Measurements from ENCODE around the gene RUNX1.

The RUNX1 gene

DNA sequence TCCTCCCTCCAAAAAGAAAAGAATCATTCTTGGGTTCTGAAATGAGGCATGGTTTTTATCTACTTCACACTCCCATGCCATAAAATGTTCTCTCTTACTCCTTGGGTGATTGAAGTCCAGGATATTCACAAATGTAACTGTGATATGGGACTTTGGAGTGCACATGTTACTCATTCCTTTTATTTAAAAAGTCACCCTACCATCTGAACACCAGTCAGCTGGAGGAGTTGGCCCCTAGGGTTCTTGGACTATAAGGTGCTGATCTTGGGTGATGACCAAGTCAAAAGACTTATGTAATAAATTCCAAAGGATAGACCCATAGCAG is 251.9 kb downstream of the RUNX1 start:
- Histone ChIP-seq H3K9ac (ENCODE audit: low read length) (no peak overlapping the region), H3K36me3 (ENCODE audit: control insufficient read depth, insufficient read depth, low read length) (peaks cover 7% of the 10 kb centered on the region), H3K9me3 (ENCODE audit: control insufficient read depth, low read length) (no peaks in the 10 kb centered on the region), H3K4me3 (ENCODE audit: low read length) (no peak overlapping the region), H3K27me3 (ENCODE audit: control insufficient read depth, insufficient read depth, low read length) (no peaks in the 10 kb centered on the region), H3K4me1 (ENCODE audit: control insufficient read depth, insufficient read depth, low read length) (peaks cover 66% of the 10 kb centered on the region)

DNA sequence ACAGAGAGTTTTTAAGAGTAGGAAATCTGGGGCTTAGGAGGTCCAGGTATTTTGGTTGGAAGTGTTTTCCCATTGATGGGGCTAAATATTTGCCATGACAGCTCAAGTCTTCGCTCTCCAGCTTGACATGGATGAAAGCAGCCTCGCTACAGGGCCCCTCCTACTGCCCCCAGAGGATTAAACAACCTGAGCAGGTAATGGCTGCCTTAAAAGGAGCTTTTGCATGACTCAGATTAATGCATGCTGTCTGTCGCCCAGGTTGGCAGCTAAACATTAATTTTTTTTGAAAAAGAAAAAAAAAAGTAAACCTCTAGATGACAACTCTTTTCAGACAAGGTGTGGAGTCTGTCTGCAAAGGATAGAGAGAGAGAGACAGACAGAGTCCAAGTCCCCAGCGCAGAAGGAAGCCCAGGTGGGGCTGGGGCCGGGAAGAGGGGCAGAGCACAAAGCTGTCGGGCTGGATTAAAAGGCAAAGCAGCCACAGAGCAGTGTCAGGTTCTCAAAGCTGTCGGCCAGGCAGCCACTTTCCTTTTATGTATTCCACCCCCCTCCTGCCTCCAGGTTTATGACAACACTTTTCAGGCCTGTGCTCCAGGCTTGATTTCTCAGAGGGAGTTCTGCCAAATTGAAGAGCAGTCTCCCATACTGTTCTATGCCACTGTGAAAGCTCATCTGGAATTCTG is 252.4 kb downstream of the RUNX1 start:
- Histone ChIP-seq H3K4me1 (ENCODE audit: control insufficient read depth, insufficient read depth, low read length) (peaks cover 61% of the 10 kb centered on the region), H3K9ac (ENCODE audit: low read length) (no peak overlapping the region), H3K4me3 (ENCODE audit: low read length) (no peak overlapping the region), H3K36me3 (ENCODE audit: control insufficient read depth, insufficient read depth, low read length) (peaks cover 7% of the 10 kb centered on the region), H3K27me3 (ENCODE audit: control insufficient read depth, insufficient read depth, low read length) (no peaks in the 10 kb centered on the region), H3K9me3 (ENCODE audit: control insufficient read depth, low read length) (no peaks in the 10 kb centered on the region)

DNA sequence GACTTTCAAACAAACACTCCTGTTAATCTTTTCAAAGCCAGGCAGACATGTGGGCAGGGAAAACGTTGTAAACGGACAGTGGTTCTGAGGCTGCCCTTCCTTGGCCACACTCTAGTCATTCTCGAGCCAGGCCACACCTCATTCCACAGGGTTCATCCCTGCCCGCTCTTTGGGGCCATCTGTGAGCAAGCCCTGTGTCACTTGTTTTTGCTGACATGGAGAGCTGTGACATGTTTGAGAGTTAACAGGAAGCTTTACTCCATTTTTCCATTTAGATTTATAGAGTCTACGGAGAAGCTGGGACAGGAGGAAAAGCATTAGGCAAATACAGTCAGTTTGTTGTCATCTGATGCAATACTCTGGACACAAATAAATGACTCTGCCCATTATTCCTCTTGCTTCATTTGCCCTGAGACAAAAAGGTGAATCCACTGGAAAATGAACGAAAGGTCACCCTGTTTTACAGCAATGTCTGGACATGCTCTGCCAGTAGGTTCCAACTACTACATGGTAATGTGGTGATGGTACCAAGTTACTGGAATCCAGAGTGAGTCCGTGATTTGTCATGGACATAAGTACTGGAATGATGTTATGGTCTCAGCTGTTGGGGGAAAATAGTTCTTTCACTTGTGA is 253.4 kb downstream of the RUNX1 start:
- no peak overlapping the region for H3K4me3 ChIP-seq (ENCODE audit: low read length)
- peaks cover 7% of the 10 kb centered on the region for H3K36me3 ChIP-seq (ENCODE audit: control insufficient read depth, insufficient read depth, low read length)
- peaks cover 56% of the 10 kb centered on the region for H3K4me1 ChIP-seq (ENCODE audit: control insufficient read depth, insufficient read depth, low read length)
- no peaks in the 10 kb centered on the region for H3K27me3 ChIP-seq (ENCODE audit: control insufficient read depth, insufficient read depth, low read length)
- peak overlapping the region; percentile 50 for H3K9ac ChIP-seq (ENCODE audit: low read length)
- H3K9me3 ChIP-seq (ENCODE audit: control insufficient read depth, low read length), result no peaks in the 10 kb centered on the region

GRCh38 chr21:34795175-34795547 is 253.9 kb downstream of the RUNX1 start:
- H3K4me3 ChIP-seq (ENCODE audit: low read length), result no peak overlapping the region
- peaks cover 55% of the 10 kb centered on the region for H3K4me1 ChIP-seq (ENCODE audit: control insufficient read depth, insufficient read depth, low read length)
- H3K9me3 ChIP-seq (ENCODE audit: control insufficient read depth, low read length), result no peaks in the 10 kb centered on the region
- H3K27me3 ChIP-seq (ENCODE audit: control insufficient read depth, insufficient read depth, low read length), result no peaks in the 10 kb centered on the region
- H3K36me3 ChIP-seq (ENCODE audit: control insufficient read depth, insufficient read depth, low read length), result peaks cover 7% of the 10 kb centered on the region
- peak overlapping the region; percentile 50 for H3K9ac ChIP-seq (ENCODE audit: low read length)

GRCh38 chr21:34794686-34795085 is 254.4 kb downstream of the RUNX1 start:
- Histone ChIP-seq H3K27me3 (ENCODE audit: control insufficient read depth, insufficient read depth, low read length) (no peaks in the 10 kb centered on the region), H3K9me3 (ENCODE audit: control insufficient read depth, low read length) (no peaks in the 10 kb centered on the region), H3K9ac (ENCODE audit: low read length) (peak overlapping the region; percentile 50), H3K4me3 (ENCODE audit: low read length) (no peak overlapping the region), H3K36me3 (ENCODE audit: control insufficient read depth, insufficient read depth, low read length) (peaks cover 7% of the 10 kb centered on the region), H3K4me1 (ENCODE audit: control insufficient read depth, insufficient read depth, low read length) (peaks cover 53% of the 10 kb centered on the region)

- Histone ChIP-seq H3K4me3 (ENCODE audit: low read length) (no peak overlapping the region), H3K4me1 (ENCODE audit: control insufficient read depth, insufficient read depth, low read length) (peaks cover 52% of the 10 kb centered on the region), H3K36me3 (ENCODE audit: control insufficient read depth, insufficient read depth, low read length) (peaks cover 7% of the 10 kb centered on the region), H3K9ac (ENCODE audit: low read length) (no peak overlapping the region), H3K27me3 (ENCODE audit: control insufficient read depth, insufficient read depth, low read length) (no peaks in the 10 kb centered on the region), H3K9me3 (ENCODE audit: control insufficient read depth, low read length) (no peaks in the 10 kb centered on the region)
These were observed 255.6 kb downstream of the RUNX1 start for GRCh38 chr21:34793471-34793870.

- Histone ChIP-seq H3K9ac (ENCODE audit: low read length) (no peak overlapping the region), H3K9me3 (ENCODE audit: control insufficient read depth, low read length) (no peaks in the 10 kb centered on the region), H3K27me3 (ENCODE audit: control insufficient read depth, insufficient read depth, low read length) (no peaks in the 10 kb centered on the region), H3K36me3 (ENCODE audit: control insufficient read depth, insufficient read depth, low read length) (peaks cover 7% of the 10 kb centered on the region), H3K4me3 (ENCODE audit: low read length) (no peak overlapping the region), H3K4me1 (ENCODE audit: control insufficient read depth, insufficient read depth, low read length) (peaks cover 45% of the 10 kb centered on the region)
These were observed 256.5 kb downstream of the RUNX1 start for GRCh38 chr21:34792504-34793089.

GRCh38 chr21:34791776-34792503 is 257.2 kb downstream of the RUNX1 start:
- Histone ChIP-seq H3K9me3 (ENCODE audit: control insufficient read depth, low read length) (no peaks in the 10 kb centered on the region), H3K36me3 (ENCODE audit: control insufficient read depth, insufficient read depth, low read length) (peaks cover under 1% of the 10 kb centered on the region), H3K4me1 (ENCODE audit: control insufficient read depth, insufficient read depth, low read length) (peaks cover 39% of the 10 kb centered on the region), H3K4me3 (ENCODE audit: low read length) (no peak overlapping the region), H3K27me3 (ENCODE audit: control insufficient read depth, insufficient read depth, low read length) (no peaks in the 10 kb centered on the region), H3K9ac (ENCODE audit: low read length) (no peak overlapping the region)

GRCh38 chr21:34790834-34791233 is 258.3 kb downstream of the RUNX1 start:
- peaks cover 28% of the 10 kb centered on the region for H3K4me1 ChIP-seq (ENCODE audit: control insufficient read depth, insufficient read depth, low read length)
- no peaks in the 10 kb centered on the region for H3K36me3 ChIP-seq (ENCODE audit: control insufficient read depth, insufficient read depth, low read length)
- H3K4me3 ChIP-seq (ENCODE audit: low read length), result no peak overlapping the region
- no peaks in the 10 kb centered on the region for H3K9me3 ChIP-seq (ENCODE audit: control insufficient read depth, low read length)
- no peaks in the 10 kb centered on the region for H3K27me3 ChIP-seq (ENCODE audit: control insufficient read depth, insufficient read depth, low read length)
- H3K9ac ChIP-seq (ENCODE audit: low read length), result no peak overlapping the region

DNA sequence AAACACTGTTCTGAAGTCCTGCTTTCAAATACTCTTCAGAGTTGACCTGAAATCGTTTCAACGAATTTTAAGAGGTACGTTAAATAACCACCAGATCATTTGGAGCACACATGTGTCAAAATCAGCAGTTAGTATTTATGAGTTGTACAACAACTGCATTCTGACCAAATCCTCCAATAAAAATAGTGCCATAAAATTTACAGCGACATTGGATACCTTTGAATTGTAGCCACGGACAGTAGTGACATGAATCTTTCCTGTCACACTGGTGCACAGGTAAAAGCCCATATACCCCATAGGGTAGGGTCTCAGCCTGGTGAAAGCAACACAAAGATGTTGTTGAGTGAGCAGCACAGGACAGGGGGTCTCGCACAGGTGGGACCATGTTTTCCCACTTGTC is 258.8 kb downstream of the RUNX1 start:
- Histone ChIP-seq H3K9ac (ENCODE audit: low read length) (no peak overlapping the region), H3K27me3 (ENCODE audit: control insufficient read depth, insufficient read depth, low read length) (no peaks in the 10 kb centered on the region), H3K9me3 (ENCODE audit: control insufficient read depth, low read length) (no peaks in the 10 kb centered on the region), H3K4me1 (ENCODE audit: control insufficient read depth, insufficient read depth, low read length) (peaks cover 23% of the 10 kb centered on the region), H3K36me3 (ENCODE audit: control insufficient read depth, insufficient read depth, low read length) (no peaks in the 10 kb centered on the region), H3K4me3 (ENCODE audit: low read length) (no peak overlapping the region)

- Histone ChIP-seq H3K36me3 (ENCODE audit: control insufficient read depth, insufficient read depth, low read length) (no peaks in the 10 kb centered on the region), H3K4me1 (ENCODE audit: control insufficient read depth, insufficient read depth, low read length) (peaks cover 14% of the 10 kb centered on the region), H3K9me3 (ENCODE audit: control insufficient read depth, low read length) (no peaks in the 10 kb centered on the region), H3K27me3 (ENCODE audit: control insufficient read depth, insufficient read depth, low read length) (no peaks in the 10 kb centered on the region), H3K9ac (ENCODE audit: low read length) (no peak overlapping the region), H3K4me3 (ENCODE audit: low read length) (no peak overlapping the region)
These were observed 260.2 kb downstream of the RUNX1 start for GRCh38 chr21:34788879-34789278.

- no peaks in the 10 kb centered on the region for H3K36me3 ChIP-seq (ENCODE audit: control insufficient read depth, insufficient read depth, low read length)
- no peaks in the 10 kb centered on the region for H3K27me3 ChIP-seq (ENCODE audit: control insufficient read depth, insufficient read depth, low read length)
- peaks cover 8% of the 10 kb centered on the region for H3K4me1 ChIP-seq (ENCODE audit: control insufficient read depth, insufficient read depth, low read length)
- no peaks in the 10 kb centered on the region for H3K9me3 ChIP-seq (ENCODE audit: control insufficient read depth, low read length)
- no peak overlapping the region for H3K9ac ChIP-seq (ENCODE audit: low read length)
- no peak overlapping the region for H3K4me3 ChIP-seq (ENCODE audit: low read length)
These were observed 265.3 kb downstream of the RUNX1 start for GRCh38 chr21:34783815-34784214.

Measured in mucosa of stomach (tissue), 1 donor.